ENCODE results near the gene DGKI.

GRCh38 chr7:137583172-137583571, 263.6 kb downstream of the DGKI start:
- TF ChIP-seq CTCF (IDR thresholded peaks at IDR 0.05; ENCODE audit: low read depth, low read length, missing input control) (no peak), GABPA (IDR thresholded peaks at IDR 0.05 in 1 of 2, conservative IDR thresholded peaks at IDR 0.05 in 1 of 2) (no peak), ZBTB33 (IDR thresholded peaks at IDR 0.05) (no peak), ATF3 (IDR thresholded peaks at IDR 0.05) (no peak), REST (IDR thresholded peaks at IDR 0.05) (no peak), RAD21 (IDR thresholded peaks at IDR 0.05) (no peak), SP1 (IDR thresholded peaks at IDR 0.05) (no peak), EGR1 (IDR thresholded peaks at IDR 0.05; ENCODE audit: low read depth in 2 of 2) (no peak), TAF1 (conservative IDR thresholded peaks at IDR 0.05) (no peak), HNF4A (conservative IDR thresholded peaks at IDR 0.05) (no peak), HNF4G (IDR thresholded peaks at IDR 0.05) (no peak), MAX (IDR thresholded peaks at IDR 0.05) (no peak), JUND (IDR thresholded peaks at IDR 0.05) (no peak), FOXA1 (IDR thresholded peaks at IDR 0.05) (no peak)
